GM03348 (cell line): ENCODE results near the gene IGFBP6.
A peak's percentile ranks its signal among the peaks of the same experiment; 100 is the strongest.
"Not testable (repeated sequence)": the region's sequence is repeated elsewhere in the genome, so short reads cannot be mapped to it uniquely, and the experiment has no call there.

Source experiments
- DNase-seq: peaks from one replicate; pipeline ENCODE4 v3.0.0; 2012; ENCODE audit warnings: low spot score

The IGFBP6 gene

DNA sequence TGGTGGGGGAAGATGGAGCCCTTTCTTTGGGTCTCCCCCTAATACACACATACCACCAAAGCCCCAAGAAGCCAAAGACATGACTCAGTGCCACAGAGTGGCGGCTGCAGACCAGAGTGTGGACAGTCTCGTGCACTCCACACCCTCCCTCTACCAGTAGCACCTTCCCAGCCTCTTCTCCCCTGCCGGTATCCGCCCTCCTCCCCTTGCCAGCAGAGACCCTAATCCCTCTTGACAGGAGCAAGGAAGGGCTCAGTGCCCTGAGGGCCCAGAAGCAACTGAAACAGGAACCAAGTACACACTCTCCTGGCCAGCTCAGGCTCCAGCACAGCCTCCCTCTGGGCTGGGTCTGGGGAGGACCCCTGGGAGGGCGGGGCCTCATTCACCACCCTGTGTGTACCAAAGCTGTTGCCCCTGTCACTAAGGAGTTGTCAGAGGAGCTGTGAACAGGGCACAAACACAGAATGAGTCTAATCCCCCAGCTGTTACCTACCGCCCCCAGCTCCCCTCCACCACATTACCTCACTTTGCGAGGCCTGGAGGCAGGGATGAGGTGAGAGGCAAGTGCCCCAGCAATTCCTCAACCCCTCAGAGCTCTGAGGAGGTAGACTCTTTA, 26.5 kb upstream of the IGFBP6 start:
- DNase-seq: no peak

DNA sequence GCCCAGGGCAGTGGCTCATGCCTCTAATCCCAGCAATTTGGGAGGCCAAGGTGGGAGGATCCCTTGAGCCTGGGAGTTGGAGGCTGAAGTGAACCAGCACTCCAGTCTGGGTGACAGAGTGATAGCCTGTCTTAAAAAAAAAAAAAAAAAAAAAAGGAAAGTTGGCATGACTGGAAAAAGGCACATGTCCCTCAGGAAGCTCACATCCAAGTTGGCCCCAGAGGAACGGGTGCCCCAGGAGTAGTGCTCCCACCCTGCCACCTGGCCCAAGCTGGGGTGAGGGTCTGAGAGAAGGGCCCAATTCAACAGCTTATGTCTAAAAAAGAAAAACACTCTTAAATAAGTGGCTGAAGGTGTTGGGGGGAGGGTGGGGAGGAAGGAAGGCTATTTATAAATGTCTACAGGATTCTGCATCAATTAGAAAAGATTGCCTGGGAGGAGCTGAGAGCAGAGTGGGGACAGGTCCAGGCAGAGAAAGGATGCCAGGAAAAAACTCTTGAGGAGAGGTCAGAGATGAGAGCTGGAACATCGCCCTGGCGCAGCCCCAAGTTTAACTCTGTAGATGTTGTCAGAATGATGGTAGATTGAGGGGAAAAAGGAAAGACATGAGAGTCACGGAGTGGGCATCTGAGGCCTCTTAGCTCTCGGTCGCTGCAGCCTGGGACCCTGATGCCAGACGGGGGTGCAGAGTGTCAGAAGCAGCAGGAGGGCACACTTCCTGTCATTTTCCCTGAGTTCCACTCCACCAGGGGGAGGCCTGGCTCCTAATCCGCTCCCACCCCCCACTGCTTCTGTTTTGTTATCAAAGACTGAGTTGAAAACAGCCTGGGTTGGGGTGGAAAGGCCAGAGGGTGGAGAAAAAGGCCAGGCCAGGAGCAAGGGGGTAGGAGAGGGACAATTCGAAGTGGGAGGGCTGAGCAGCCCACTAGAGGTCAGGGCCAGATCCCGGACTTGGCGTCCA, 25.6 kb upstream of the IGFBP6 start:
- DNase-seq: no peak

DNA sequence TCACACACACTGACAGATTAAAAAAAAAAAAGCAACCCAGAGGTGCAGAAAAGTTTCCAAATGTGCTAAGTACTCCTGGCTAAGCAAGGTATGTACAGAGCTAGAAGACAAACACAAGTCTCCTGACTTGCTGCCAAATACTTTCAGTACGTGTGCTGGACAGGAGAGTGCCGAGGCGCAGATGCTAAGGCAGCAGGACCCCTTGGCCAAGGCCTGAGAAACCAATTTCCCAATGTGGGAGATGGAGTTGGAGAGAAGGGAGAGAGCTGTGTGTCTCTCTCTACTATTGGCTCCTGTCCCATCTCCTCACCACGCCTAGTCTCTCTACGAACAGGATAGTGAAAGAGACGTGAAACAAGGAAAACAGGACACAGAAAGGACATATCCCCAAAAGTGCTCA, 23.6 kb upstream of the IGFBP6 start:
- no peak for DNase-seq

DNA sequence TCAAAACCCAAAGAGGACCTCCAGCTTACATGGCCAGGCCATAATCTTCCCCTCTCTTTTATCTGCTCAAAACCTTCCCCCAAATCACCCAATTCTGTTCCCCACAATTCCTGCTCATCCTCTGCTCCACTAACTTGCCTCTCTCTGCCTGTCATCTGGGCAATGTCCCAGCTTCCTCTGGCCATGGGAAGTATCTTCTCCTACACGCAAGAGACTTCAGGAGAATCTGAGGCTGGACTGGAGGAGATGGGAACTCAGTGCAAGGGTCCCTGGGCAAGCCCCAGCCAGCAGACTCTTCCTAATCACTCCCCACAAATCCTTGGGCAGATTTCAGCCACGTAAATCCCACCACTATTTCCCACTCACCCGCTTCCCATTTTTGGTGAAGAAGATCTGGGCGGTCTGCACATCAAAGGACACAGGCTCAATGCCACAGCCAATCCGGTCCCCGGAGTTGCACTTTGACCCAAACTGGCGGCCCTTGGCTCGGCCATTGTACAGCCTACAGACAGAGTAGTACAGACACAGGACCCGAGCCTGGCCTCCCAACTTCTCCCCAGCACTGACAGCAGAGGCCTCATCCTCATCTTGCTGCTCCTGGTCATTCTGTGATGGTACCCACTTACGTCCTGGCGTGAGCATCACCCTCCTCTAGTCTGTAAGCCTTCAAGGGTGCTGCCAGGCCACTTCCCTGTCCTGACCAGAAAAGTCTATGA, 23.0 kb upstream of the IGFBP6 start:
- DNase-seq: no peak

DNA sequence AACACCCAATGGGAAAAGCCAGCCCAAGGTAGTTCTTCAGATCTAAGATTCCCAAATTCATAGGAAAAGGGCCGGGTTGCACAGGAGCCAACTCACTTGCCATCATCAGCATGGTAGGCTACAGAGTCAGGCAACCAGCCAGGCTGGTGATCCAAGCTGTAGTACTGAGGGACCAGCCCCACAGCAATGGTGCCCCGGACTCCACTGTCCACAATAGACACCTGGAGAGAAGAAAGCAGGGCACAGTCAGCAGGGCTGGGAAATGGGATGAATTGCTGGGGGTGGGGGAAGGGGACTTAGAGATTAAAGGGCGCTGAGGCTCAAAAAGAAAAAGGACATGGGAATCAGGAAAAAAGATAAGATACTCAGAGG, 22.5 kb upstream of the IGFBP6 start:
- DNase-seq: no peak

DNA sequence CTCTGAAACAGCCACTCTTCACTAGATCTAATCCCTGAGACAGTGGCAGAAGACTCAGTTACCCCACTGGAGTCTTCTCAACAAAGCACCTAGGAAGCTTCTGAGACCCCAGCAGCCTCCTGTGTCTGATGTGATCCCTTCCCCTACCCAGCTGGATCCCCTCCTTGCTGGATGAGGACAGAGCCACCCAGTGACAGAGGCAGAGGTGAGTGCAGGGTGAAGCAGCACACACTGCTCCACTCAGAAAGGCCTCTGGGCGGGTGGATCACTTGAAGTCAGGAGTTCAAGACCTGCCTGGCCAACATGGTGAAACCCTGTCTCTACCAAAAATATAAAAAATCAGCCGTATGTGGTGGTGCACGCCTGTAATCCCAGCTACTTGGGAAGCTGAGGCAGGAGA, 21.0 kb upstream of the IGFBP6 start:
- DNase-seq: no peak

DNA sequence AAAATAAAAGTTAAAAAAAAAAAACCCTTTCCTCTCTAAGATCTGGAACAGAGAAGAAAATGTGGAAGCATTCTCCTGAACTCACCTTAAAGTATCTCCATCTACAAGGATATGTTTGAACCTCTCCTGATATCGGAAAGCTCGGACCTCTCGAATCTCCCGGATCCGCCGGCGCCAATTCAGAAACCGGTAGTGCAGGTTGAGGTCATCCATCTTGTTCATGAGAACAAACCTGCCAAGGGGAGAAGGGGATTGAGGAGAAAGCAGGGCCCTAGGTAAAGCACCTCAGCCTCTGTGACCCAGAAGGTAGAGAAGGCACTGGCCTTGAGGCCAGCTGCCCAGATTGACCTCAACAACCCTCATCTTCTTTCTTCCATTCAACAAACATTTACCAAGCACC, 20.4 kb upstream of the IGFBP6 start:
- DNase-seq: no peak

DNA sequence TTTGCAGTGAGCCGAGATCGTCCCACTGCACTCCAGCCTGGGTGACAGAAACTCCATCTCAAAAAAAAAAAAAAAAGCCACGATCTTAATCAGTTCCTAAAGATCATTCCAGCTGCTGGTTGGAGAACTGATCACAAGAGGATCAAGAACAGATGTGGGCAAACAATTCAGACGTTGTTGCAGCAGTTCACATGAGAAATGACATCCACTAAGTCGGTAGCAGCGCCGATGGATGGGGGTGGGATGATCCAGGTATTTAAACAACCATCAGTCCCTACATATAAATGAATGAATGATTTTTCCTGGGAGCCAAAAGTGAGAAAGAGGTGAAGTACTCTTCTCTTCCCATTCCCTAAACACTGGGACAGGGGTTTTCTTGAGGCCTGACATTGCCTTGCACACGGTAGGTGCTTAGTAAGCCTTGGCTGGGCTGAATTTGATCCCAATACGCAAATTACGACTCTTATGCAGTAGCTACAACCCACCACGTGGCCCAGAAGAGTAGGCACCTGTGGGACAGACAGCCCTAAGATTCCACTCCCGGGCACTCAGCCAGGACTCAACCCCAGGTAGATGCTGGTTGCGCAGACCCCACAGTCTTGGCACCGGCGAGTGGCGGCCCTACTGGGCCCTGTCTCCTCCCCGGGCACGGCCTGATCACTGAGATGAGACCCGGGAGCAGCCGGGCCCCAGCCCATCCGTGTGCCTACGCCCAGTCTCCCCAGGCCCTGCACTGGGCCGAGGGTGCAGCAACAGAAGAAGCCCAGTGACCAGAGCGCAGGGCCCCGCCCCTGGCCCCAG, 18.8 kb upstream of the IGFBP6 start:
- DNase-seq: no peak

DNA sequence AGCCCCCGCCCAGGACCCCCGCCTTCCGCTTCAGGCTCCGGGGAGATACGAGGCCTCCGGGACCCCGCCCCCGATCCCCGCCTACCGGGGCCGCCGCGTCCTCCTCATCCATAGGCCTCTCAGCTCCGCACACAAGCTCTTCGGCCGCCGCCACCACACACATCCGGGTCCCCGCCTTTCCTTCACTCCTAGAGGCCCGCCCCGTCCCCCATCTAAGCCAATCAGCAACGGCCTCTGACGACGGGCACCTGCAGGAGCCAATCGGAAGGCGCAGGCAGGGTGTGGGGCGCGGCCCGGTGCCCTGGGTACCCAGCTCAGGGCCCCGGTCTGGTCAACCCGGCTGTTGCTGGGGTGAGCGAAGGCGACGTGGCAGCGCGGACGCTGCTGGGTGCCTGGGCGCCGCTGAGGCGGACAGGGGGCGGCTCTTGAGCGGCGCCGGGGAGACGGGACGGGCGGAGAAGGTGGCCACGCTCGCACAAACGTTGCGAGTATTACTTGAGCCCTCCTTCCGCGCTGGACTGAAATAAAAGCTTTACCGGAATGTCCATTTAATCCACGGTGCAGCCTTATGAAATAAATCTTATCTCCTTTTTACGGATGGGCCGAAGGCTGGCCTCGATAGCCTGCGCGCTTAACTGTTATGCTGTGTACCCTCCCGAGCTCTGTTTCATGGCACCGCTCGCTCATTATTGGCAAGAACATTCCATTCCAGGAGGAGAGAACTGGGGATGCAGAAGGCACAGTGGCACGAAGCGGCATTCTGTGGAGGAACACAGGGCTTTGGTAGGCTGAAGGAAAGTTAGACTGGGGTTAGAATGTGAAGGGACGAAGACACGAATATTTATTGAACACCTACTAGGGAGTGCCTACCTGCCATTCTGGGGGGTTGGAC, 18.0 kb upstream of the IGFBP6 start, which contains the start of gene SPRYD3:
TSS of gene SPRYD3 (minus strand) at position 165 of the 892 bp plus-strand sequence. CDS start at position 108, 57 bp downstream.
- DNase-seq: peak; percentile 100

DNA sequence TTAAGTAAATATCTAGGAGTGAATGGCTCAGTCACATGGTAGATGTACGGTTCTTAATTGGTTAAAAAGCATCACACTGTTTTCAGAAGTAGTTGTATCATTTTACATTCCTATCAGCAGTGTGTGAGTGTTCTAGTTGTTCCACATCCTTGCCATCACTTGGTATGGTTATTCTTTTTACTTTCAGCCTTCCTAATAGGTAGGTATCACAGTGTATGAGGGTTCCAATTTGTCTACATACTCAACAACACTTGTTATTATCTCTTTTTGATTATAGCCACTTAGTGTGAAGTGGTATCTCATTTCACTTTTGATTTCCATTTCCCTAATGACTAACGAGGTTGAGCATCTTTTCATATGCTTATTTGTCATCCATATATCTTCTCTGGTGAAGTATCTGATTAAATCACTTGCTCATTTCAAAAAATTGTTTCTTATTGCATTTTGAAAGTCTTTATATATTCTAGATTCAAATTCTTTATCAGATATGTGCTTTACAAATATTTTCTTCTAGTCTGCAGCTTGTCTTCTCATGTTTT, 14.8 kb upstream of the IGFBP6 start:
- DNase-seq: no peak

DNA sequence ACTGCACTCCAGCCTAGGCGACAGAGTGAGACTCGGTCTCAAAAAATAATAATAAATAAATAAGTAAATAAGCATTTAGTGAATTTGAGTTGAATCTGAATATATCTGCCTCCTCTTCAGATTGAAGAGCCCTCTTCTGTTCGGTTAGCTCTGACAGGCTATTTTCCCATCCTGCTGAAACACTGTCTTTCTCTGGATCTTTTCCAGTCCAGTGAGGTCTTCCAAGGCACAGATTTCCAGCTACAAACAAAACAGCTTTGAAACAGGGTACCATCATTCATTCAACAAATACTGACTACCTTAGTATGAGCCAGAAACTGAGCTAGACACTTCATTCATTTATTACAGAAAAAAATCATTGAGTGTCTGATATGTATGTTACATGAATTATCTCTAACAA, 11.1 kb upstream of the IGFBP6 start:
- DNase-seq: no peak

DNA sequence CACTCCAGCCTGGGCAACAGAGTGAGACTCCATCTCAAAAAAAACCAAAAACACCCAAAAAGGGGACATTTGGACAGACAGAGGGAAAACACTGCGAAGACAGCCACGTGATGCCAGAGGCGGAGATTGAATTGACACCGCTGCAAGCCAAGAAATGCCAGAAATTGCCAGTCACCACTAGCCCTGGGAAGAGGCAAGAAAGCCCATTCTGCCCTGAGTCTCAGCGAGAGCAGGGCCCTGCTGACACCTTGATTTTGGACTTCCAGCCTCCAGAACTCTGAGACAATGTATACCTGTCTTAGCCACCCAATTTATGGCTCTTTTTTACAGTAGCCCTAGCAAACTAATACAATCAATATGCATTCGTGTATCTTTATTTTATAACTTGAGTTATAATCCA, 7.4 kb upstream of the IGFBP6 start:
- DNase-seq: no peak

DNA sequence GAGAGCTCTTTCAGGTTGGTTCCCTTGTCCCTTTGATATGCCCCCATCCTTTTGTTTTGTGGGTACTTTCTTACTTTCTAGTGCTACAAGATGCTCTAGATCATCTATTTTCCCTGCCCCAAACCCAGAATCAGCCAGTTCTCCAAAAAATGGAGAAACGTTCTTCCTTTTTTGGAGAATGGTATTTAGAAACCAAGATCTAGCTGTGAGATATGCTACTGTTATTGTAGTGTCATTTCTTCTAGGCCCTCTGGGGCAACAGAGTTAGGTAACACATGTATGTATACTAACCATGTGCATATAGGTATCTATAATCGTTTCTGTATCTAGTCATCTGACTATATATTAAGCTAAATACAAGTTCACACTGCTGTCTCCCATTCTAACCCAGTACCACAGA, 6.9 kb upstream of the IGFBP6 start:
- no peak for DNase-seq

DNA sequence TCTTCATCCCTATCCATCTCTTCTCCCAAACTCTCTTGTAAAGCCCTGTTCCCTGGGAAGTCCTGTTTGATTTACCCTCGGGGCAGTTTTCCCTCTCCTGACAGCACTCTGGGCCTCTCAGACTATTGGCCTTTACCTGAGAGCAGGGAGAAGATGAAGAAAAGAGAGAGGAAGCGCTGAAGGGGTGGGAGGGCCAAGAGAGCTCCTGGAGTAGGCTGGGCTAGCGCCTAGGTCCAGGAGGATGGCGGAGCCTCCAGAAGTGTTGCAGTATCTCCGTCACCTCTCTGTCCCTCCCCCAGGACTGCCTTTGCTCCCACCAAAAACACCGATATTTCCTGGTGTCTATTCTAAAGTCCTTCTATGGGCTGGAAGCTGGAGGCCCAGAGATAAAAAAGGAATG, 5.7 kb upstream of the IGFBP6 start:
- no peak for DNase-seq

DNA sequence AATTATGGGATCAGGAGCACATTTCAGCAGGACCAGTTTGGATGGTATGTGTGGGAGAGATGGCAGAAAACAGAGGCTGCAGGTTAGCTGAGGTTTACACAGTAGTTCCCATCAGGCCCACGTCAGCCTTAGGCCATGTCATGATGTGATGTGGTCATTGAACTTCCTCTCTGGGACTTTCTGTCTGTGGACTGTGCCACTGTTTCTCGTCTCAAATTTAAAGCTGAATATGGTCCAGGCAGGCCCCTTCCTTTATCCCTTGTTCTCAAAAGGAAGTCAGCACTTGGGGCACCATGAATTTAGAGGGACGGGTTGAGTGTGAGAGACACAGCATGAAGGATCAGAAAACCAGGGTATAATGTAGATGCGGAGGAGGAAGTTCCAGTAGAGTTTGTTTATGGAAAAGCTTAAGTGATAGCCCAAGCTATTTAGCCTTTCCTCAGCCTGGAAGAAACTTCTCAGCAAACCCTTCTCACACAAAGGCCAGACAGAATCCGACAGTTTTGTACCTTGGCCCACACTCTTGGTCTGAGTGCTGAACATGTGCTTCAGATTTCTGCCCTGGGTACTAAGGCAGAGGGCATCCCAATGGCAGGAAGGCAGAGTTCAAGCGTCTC, 3.6 kb upstream of the IGFBP6 start:
- DNase-seq: no peak

DNA sequence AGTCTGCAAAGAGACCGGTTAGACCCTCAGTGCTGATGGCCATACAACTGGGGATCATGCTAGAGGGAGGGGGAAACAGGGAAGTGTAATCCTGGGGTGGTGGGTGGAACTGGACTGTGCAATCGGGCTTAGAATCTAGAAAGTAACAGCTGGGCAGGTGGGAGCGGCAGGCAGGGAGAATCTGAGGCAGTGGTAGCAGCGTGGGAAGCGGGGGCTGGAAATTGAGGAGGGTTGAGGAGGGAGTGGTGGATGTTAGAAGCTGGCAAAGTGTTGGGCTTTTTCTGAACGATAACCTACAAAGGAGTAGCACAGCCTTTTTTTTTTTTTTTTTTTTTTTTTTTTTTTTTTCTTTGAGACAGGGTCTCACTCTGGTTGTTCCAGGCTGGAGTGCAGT, 3.1 kb upstream of the IGFBP6 start:
- no peak for DNase-seq

DNA sequence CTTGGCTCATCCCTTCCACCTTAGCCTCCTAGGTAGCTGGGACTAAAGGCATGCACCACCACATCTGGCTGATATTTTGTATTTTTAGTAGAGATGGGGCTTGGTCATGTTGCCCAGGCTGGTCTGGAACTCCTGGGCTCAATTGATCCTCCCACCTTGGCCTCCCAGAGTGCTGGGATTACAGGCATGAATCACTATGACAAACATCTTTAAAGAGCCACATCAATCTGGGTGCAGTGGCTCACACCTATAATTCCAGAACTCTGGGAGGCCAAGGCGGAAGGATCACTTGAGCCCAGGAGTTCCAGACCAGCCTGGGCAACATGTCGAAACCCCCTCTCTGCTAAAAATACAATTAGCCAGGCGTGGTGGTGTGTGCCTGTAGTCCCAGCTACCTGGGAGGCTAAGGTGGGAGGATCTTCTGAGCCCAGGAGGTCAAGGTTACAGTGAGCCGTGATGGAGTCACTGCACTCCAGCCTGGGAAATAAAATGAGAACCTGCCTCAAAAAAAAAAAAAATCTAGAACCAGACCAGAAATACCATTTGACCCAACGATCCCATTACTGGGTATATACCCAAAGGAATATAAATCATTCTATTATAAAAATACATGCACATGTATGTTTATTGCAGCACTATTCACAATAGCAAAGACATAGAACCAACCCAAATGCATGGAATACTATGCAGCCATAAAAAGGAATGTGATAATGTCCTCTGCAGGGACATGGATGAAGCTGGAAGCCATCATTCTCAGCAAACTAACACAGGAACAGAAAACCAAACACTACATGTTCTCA, 2.5 kb upstream of the IGFBP6 start:
- not testable (repeated sequence) for DNase-seq

DNA sequence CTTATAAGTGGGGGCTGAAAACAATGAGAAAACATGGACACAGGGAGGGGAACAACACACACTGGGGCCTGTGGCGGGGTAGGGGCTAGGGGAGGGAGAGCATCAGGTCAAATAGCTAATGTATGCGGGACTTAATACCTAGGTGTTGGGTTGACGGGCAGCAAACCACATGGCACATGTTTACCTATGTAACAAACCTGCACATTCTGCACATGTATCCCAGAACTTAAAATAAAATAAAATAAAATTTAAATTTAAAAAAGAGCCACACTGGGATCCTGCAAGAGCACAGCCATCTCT, 1.9 kb upstream of the IGFBP6 start:
- not testable (repeated sequence) for DNase-seq

DNA sequence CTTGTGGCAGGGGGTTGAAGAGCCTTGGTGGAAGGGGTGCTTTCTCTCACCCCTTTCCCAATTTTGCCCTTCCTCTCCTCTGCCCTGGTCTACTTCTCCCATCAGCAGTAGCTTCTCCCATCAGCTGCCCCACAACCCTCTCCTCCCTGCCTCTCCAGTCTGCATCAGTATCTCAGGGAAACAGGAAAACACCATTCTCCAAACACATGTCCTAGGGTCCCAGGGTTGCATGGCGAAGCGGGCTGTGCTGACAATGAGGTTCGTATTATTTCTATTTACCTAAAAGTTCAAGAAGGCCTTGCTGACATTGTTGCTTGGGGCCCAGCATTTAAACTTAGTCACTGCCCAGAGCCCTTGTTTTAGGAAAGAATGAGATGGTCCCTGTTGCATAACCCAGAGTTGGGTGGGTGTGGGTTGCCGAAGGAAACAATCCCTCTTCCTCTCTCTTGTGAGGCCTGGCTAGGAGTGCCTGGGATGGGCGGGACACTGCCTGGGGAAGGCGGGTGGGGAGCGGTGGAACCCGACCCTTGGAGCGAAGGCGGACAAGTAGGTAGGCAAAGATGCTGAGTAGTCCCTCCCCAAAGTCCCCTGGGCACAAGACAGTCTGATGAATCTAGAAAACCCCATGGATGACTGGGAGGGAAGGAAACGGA, 1.3 kb upstream of the IGFBP6 start:
- peak; percentile 91 for DNase-seq
